Breast epithelium (tissue), 4 donors: ENCODE measurements around the gene STAG1. TPM values are rescaled to one million over a fixed set of nuclear protein-coding genes. Genes with fewer than 3 reads are reported as not detected.
"Not testable (repeated sequence)": the region's sequence is repeated elsewhere in the genome, so short reads cannot be mapped to it uniquely, and the experiment has no call there.

Experiments
- DNase-seq, 2 donors: peaks; one replicate each; pipeline ENCODE4 v3.0.0-alpha.2; 2019; ENCODE audit warnings: low spot score in 2 of 2
- H3K27ac ChIP-seq, 2 donors: fragments of 200-600 bp; sonication (generic) in 1 of 2; one replicate each; pipeline ENCODE4 v1.5.1; 2016 to 2019; ENCODE audit warnings: mild to moderate bottlenecking in 1 of 2
- H3K27me3 ChIP-seq, 2 donors: fragments of 200-600 bp; sonication (generic) in 1 of 2; one replicate each; pipeline versions ENCODE4 v1.5.1 to v1.6.0; 2017 to 2019; ENCODE audit warnings: control low read depth in 1 of 2, mild to moderate bottlenecking in 1 of 2
- H3K36me3 ChIP-seq: fragments of 200-600 bp; one replicate; pipeline ENCODE4 v1.5.1; 2019
- H3K4me1 ChIP-seq, 2 donors: fragments of 200-600 bp; sonication (generic); one replicate each; pipeline ENCODE4 v1.5.1; 2016 to 2019; ENCODE audit warnings: control low read depth in 1 of 2
- H3K4me3 ChIP-seq, 3 donors: fragments of 200-600 bp; sonication (generic); 1 replicate in 2 of 3; 2 replicates in 1 of 3; pipeline ENCODE4 v1.5.1; 2016 to 2019; ENCODE audit warnings: mild to moderate bottlenecking in 3 of 3, moderate library complexity in 2 of 3
- H3K9me3 ChIP-seq, 2 donors: fragments of 200-600 bp; sonication (generic) in 1 of 2; one replicate each; pipeline ENCODE4 v1.5.1; 2016 to 2019; ENCODE audit warnings: control low read depth in 1 of 2
- CTCF ChIP-seq, 3 donors: fragments of 450-650 bp; IDR thresholded peaks; one replicate each; pipeline ENCODE4 v1.5.1; 2016 to 2017; ENCODE audit warnings: antibody characterized with exemption in 3 of 3, mild to moderate bottlenecking in 3 of 3, moderate library complexity in 3 of 3
- POLR2A ChIP-seq: fragments of 450-650 bp; IDR thresholded peaks from one replicate; pipeline ENCODE4 v1.6.1; 2016; ENCODE audit warnings: antibody characterized with exemption, mild to moderate bottlenecking, moderate library complexity
- POLR2AphosphoS5 ChIP-seq, 3 donors: sonication (generic); formaldehyde crosslinking; IDR thresholded peaks; one replicate each; pipeline ENCODE4 v1.6.1; 2017; ENCODE audit warnings: antibody characterized with exemption in 3 of 3
- intact Hi-C: fragments of 100-400 bp; cut with DNase I; formaldehyde crosslinking; loops from one replicate; pipeline ENCODE4 v1.15.1; 2023; ENCODE audit warnings: low total_unique reads
- total RNA-seq, 3 donors: library from RNA; depleted of rRNA; stranded (reverse); fragments of >200 nt; gene quantifications; one replicate each; pipeline ENCODE4 v1.1.0, GENCODE V29; 2016

Gene STAG1
- total RNA-seq, 3 donors from 2014 or later: 54.4 to 83.7 (median 73.7) TPM

- no peak overlapping the region for H3K27ac ChIP-seq
- TF ChIP-seq POLR2AphosphoS5 (IDR thresholded peaks at IDR 0.05): no peak
- no peak for TF ChIP-seq CTCF (IDR thresholded peaks at IDR 0.05)
- no peak for TF ChIP-seq POLR2A
- H3K4me3 ChIP-seq: no peak overlapping the region
- no peaks in the 10 kb centered on the region for H3K9me3 ChIP-seq
- no peak for DNase-seq
- no peaks in the 10 kb centered on the region for H3K27me3 ChIP-seq
- no peaks in the 10 kb centered on the region for H3K36me3 ChIP-seq
- intact Hi-C loops: no loop called here
- H3K4me1 ChIP-seq: no peaks in the 10 kb centered on the region
These were observed 6.3 kb downstream of the STAG1 start for GRCh38 chr3:136745916-136746315.

DNA sequence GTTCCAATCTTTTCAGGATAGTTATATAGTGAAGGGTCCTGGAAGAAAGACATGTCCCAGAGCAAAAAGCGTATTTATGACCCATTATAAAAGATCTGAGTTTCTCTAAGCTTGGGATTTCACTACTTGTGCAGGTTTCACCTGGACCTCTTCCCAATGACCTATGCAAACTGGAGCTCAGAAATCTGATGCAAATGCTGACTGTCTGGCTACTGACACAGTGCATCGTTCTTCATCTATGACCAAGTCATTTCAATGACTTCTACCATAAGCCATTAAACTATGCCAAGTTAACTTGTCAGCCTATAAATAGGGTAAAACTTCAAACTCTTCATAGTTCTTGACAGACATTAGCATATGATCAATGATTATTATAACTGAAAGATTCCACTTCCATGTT, 11.1 kb downstream of the STAG1 start:
- no peak for TF ChIP-seq CTCF (IDR thresholded peaks at IDR 0.05)
- TF ChIP-seq POLR2A: no peak
- TF ChIP-seq POLR2AphosphoS5 (IDR thresholded peaks at IDR 0.05): no peak
- no peaks in the 10 kb centered on the region for H3K9me3 ChIP-seq
- H3K27me3 ChIP-seq: no peaks in the 10 kb centered on the region
- H3K4me3 ChIP-seq: no peak overlapping the region
- no peak overlapping the region for H3K27ac ChIP-seq
- no peak for DNase-seq
- H3K36me3 ChIP-seq: no peaks in the 10 kb centered on the region
- H3K4me1 ChIP-seq: no peaks in the 10 kb centered on the region
- intact Hi-C loops: no loop called here

GRCh38 chr3:136740351-136740958, 11.7 kb downstream of the STAG1 start:
- Histone ChIP-seq H3K27ac (no peak overlapping the region), H3K9me3 (no peaks in the 10 kb centered on the region), H3K36me3 (no peaks in the 10 kb centered on the region), H3K4me1 (no peaks in the 10 kb centered on the region), H3K4me3 (no peak overlapping the region), H3K27me3 (no peaks in the 10 kb centered on the region)
- TF ChIP-seq POLR2A (no peak), POLR2AphosphoS5 (IDR thresholded peaks at IDR 0.05) (no peak), CTCF (IDR thresholded peaks at IDR 0.05) (no peak)
- no peak for DNase-seq
- intact Hi-C loops: no loop called here

DNA sequence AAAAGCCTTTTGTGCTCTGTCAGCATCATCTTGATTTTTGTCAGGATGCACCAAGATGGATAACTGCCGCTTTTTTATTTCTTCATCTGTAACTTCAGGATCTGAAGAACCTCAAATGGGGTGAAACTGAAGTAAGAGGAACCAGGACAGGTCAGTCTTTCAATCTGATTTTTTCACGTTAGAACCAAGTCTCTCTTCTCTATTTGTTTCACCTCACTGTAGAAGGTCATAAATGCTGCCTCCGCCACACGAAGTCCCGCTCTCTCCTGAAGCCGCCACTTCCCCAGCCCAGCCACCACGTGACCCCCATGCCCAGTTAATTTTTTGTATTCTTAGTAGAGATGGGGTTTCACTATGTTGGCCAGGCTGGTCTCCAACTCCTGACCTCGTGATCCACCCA, 15.2 kb downstream of the STAG1 start:
- H3K4me1 ChIP-seq, H3K27ac ChIP-seq, H3K36me3 ChIP-seq, intact Hi-C loops, H3K4me3 ChIP-seq, DNase-seq, H3K27me3 ChIP-seq, H3K9me3 ChIP-seq: not testable (repeated sequence)

DNA sequence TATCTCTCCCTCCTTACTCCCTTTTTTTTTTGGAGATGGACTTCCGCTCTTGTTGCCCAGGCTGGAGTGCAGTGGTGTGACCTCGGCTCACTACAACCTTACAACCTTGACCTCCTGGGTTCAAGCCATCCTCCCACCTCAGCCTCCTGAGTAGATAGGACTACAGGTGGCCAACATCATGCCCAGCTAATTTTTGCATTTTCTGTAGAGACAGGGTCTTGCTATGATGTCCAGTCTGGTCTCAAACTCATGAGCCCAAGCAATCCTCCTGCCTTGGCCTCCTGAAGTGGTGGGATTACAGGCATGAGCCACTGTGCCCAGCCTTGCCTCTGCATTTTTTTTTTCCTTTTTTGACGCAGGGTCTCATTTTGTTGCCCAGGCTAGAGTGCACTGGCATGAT, 17.1 kb downstream of the STAG1 start:
- peaks cover 0 to 4% of the 10 kb centered on the region in 2 donors for H3K4me1 ChIP-seq
- intact Hi-C loops: no loop called here
- H3K27me3 ChIP-seq: no peaks in the 10 kb centered on the region
- no peaks in the 10 kb centered on the region for H3K9me3 ChIP-seq
- H3K27ac ChIP-seq: no peak overlapping the region
- DNase-seq: no peak
- TF ChIP-seq POLR2AphosphoS5 (IDR thresholded peaks at IDR 0.05): no peak
- no peak for TF ChIP-seq CTCF (IDR thresholded peaks at IDR 0.05)
- TF ChIP-seq POLR2A: no peak
- H3K36me3 ChIP-seq: no peaks in the 10 kb centered on the region
- no peak overlapping the region for H3K4me3 ChIP-seq
